ENCODE results near the gene LMF1.

Gene LMF1

DNA sequence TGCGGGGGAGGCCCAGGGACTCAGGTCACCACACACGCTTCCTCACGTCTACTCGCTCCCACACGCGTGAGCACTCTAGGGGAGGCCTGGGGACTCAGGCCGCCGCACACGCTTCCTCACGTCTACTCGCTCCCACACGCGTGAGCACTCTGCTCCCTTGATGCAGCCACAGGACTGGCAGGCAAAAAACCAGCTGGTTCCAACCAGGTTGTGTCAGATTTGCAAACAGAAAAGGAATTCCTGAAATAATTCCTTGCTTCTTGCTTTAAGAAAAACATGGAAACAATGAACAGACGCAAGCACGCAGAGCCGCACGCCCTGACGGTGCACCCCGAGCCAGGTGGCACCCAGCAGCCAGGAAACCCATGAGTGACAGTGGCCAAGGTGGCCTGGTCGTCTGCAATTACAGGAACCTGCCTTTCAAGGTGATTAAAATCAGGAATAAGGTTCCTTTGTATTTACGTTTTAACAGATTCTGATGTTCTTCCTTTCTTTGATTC is 37.9 kb downstream of the LMF1 start:
- no peak for FAIRE-seq

GRCh38 chr16:931626-932500 is 38.9 kb downstream of the LMF1 start:
- no peak for DNase-seq (ENCODE audit: insufficient read length, low spot score)
- no peak for FAIRE-seq

More for the DNA sequence above, 37.9 kb downstream of the LMF1 start:
- no peak for DNase-seq (ENCODE audit: insufficient read length, low spot score)

DNA sequence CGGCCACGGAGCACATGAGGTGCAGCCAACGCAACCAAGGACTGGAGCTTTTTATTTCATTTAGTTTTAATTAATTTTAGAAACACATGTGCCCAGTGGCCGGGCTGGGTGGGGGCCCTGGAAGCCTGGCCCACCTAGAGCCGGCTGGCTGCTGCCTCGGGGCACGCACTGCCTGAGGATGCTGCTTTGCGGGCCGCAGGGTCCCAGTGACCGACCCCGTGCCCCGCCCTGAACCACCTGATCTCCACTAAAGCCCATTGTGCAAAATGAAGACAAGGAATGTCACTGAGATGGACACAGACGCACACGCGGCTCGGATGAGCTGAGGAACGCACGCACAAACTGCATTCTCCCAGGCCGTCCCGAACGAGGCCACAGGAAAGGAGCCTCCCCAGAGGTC is 39.6 kb downstream of the LMF1 start:
- DNase-seq (ENCODE audit: insufficient read length, low spot score) = no peak
- no peak for FAIRE-seq

GRCh38 chr16:930511-930910 is 40.3 kb downstream of the LMF1 start:
- DNase-seq (ENCODE audit: insufficient read length, low spot score) (no peak), FAIRE-seq (no peak)

GRCh38 chr16:930076-930475 is 40.7 kb downstream of the LMF1 start:
- FAIRE-seq (no peak), DNase-seq (ENCODE audit: insufficient read length, low spot score) (no peak)

- no peak for DNase-seq (ENCODE audit: insufficient read length, low spot score)
- no peak for FAIRE-seq
Measured at GRCh38 chr16:929227-930073, 41.3 kb downstream of the LMF1 start.

DNA sequence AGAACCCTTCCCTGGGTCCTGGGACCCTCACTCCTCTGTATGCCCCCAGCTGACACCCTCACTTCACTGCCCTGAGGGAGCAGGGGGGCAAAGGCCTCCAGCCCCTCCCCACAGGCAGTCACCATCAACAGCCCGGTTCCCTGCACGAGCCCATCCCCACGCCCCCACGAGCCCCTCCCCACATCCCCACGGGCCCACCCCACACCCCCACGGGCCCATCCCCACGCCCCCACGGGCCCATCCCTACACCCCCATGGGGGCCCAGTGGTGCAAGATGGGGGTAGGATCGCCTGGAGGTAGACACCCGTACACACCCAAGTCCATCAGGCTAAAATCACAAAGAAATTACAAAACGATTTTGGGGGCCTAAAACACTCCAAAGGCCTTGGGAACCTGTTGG is 42.3 kb downstream of the LMF1 start:
- no peak for FAIRE-seq

GRCh38 chr16:927931-928330 is 42.9 kb downstream of the LMF1 start:
- FAIRE-seq = no peak

More for the DNA sequence above, 42.3 kb downstream of the LMF1 start:
- DNase-seq (ENCODE audit: insufficient read length, low spot score) = no peak

DNA sequence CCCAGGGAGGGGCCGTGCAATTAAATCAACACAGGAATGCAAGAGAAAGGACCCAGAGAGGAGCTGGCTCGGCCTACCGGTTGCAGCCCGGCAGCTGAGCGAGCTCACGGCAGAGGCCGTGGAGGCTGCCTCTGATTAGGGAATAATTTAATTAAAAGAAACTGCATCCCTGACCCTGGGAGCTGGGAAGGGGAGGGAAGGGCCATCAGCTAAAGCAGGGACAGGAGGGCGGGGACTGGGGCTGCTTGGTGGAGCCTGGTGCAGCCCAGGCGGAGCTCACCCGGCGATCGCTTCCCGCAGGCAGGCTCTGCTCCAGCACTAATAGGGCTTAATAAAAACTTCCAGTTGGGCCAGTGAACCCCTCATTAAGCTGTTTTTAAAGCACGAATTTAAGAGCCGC is 43.4 kb downstream of the LMF1 start:
- FAIRE-seq = no peak
- no peak for DNase-seq (ENCODE audit: insufficient read length, low spot score)

More at GRCh38 chr16:927931-928330, 42.9 kb downstream of the LMF1 start:
- no peak for DNase-seq (ENCODE audit: insufficient read length, low spot score)

- no peak for DNase-seq (ENCODE audit: insufficient read length, low spot score)
- FAIRE-seq = no peak
Measured at GRCh38 chr16:926715-927114, 44.1 kb downstream of the LMF1 start.

DNA sequence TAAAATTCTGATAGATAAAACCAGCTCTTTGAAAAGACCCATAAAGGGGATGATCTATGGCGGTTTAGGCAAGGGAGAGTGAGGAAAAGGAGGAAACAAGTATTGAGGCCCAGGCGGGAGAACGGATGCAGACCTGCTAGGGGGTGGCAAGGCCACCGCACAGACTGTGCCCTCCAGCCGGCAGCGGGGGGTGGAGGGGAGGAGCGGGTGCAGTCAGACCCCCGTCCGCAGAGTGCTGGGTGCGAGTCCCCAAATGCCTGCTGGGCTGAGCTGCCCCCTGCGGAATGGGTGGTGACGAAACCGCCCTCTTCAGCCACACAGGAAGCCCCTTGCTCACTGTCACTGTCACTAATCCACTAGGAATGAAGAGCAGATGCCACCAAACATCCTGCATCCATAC is 46.0 kb downstream of the LMF1 start:
- FAIRE-seq (no peak), DNase-seq (ENCODE audit: insufficient read length, low spot score) (no peak)

DNA sequence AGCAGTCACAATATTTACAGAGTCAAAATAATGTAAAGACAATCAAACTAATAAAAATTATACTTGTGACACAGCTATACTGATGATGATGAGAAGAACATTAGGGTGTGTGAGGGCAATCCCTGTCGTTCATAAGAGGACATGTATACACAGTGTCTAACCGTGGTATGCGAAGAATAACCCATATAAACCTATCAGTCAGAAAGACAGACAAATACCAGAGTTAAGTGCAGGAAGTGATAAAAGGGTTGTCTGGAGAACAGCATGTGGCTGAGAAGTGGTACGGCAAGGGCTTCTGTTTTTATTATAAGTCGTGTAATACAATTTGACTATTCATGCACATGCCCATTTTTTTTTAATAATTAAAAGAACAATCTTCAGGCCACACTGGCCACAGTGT is 46.7 kb downstream of the LMF1 start:
- DNase-seq (ENCODE audit: insufficient read length, low spot score) = no peak
- no peak for FAIRE-seq

GRCh38 chr16:923184-923583 is 47.6 kb downstream of the LMF1 start:
- no peak for FAIRE-seq
- DNase-seq (ENCODE audit: insufficient read length, low spot score) = no peak

GRCh38 chr16:922051-922450 is 48.7 kb downstream of the LMF1 start:
- FAIRE-seq (no peak), DNase-seq (ENCODE audit: insufficient read length, low spot score) (no peak)

DNA sequence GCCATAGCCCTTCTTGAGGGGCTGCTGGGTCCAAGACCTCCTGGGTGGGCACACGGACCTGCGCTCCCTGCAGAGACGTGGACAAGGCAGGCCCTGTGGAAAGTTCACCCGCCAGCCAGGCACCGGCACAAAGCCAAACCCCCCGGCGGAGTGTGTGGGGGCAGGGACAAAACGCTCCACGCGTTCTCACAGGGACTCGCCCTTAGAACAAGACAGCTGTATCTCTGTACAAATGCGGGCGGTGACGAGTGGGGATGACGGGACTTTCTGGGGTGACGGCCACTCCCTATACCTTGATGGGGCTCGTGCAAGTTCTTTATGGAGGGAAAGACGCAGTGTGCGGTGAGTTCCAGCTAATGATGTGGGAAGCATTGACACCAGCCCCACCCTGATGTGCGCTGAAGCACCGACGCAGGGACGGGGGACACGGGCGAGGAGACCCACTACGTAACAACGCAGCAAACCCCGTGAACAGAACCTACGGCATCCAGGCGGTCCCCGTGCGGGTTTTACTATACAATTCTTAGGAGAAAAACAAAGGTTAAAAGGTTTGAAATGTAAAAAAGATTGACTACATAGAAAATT is 49.4 kb downstream of the LMF1 start:
- DNase-seq (ENCODE audit: insufficient read length, low spot score) = no peak
- no peak for FAIRE-seq

DNA sequence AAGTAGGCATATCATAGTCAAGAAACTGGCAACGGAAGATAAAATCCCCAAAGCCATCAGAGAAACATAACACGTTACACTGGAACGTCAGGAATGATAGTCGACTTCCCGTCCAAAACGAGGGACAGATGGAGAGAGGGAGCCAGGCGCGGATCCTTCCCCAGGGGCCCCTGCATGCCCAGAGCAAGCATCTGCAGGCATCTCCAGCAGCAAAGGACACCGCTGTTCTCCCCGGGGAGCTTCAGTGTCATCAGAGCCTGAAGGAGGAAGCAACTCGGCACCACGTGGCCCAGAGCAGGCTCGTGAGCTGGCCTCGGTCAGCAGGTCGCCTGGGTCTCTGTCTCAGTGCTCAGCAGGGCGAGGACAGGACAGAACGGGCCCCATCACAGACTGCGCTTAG is 50.1 kb downstream of the LMF1 start:
- no peak for FAIRE-seq
- DNase-seq (ENCODE audit: insufficient read length, low spot score) = no peak

- DNase-seq (ENCODE audit: insufficient read length, low spot score) (no peak), FAIRE-seq (no peak)
Measured at GRCh38 chr16:920051-920681, 50.6 kb downstream of the LMF1 start.

GRCh38 chr16:919658-920050 is 51.1 kb downstream of the LMF1 start:
- no peak for DNase-seq (ENCODE audit: insufficient read length, low spot score)
- FAIRE-seq = no peak

DNA sequence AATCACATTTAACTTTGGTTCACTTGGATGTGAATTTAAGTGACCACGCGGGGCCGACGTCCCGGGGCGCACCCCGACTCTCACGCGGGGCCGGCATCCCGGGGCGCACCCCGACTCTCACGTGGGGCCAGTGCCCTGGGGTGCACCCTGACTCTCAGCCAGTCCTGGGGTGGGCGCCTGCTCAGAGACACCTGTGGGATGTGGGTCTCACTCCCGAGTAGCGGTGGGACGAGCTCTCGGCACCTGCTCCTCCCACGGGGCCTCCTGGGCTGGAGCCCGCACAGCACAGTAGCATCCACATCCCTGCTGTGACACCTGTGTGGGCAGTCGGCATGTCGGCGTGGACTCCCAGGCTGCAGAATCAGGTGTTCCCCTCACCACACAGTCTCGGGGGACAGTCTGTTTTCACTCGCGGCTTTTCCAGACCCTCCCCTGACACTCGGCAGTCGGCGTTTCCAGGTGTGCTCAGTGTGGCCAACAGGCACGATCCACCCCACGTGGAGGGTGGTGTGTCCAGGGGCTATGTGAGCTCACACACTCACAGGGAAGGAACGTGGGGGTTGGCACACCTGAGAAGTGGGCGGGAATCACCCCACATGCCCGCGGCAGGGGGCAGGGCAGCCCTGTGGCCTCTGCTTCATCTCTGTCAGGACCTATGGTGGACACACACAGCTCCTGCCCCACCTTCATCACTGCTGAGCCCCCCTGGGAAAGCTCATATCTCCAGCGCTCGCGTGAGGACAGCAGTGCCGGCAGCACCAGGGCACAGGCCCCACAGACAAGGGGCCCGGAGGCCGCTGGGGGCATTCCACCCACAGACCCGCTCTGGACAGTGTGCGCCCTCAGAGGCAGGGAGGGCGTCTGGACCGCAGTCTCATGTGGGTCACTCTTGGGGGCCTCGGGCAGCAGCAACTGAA is 51.8 kb downstream of the LMF1 start:
- no peak for FAIRE-seq
- DNase-seq (ENCODE audit: insufficient read length, low spot score) = no peak

- no peak for DNase-seq (ENCODE audit: insufficient read length, low spot score)
Measured at GRCh38 chr16:918068-918467, 52.7 kb downstream of the LMF1 start.

More at GRCh38 chr16:918068-918467, 52.7 kb downstream of the LMF1 start:
- no peak for FAIRE-seq
